Gastrocnemius medialis (tissue), 4 donors: ENCODE data around the gene SDCCAG8.

ENCODE experiments used
- POLR2A ChIP-seq, 2 donors: fragments of 450-650 bp; IDR thresholded peaks; one replicate each; pipeline ENCODE4 v1.6.1; 2017; ENCODE audit warnings: antibody characterized with exemption in 2 of 2, mild to moderate bottlenecking in 2 of 2, moderate library complexity in 2 of 2
- TF ChIP-seq, protein P1 (sequence below), 5 experiments: fragments of 450-650 bp in 3 of 5; fragments of 200-600 bp in 2 of 5; sonication (generic) in 2 of 5; IDR thresholded peaks in 4 of 5; conservative IDR thresholded peaks in 1 of 5; 1 replicate in 4 of 5; 2 replicates in 1 of 5; pipeline ENCODE4 v1.5.1; 2016 to 2019; ENCODE audit warnings: antibody characterized with exemption in 5 of 5, mild to moderate bottlenecking in 3 of 5, moderate library complexity in 3 of 5

- TF ChIP-seq, protein P1, sequence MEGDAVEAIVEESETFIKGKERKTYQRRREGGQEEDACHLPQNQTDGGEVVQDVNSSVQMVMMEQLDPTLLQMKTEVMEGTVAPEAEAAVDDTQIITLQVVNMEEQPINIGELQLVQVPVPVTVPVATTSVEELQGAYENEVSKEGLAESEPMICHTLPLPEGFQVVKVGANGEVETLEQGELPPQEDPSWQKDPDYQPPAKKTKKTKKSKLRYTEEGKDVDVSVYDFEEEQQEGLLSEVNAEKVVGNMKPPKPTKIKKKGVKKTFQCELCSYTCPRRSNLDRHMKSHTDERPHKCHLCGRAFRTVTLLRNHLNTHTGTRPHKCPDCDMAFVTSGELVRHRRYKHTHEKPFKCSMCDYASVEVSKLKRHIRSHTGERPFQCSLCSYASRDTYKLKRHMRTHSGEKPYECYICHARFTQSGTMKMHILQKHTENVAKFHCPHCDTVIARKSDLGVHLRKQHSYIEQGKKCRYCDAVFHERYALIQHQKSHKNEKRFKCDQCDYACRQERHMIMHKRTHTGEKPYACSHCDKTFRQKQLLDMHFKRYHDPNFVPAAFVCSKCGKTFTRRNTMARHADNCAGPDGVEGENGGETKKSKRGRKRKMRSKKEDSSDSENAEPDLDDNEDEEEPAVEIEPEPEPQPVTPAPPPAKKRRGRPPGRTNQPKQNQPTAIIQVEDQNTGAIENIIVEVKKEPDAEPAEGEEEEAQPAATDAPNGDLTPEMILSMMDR (IDR thresholded peaks at IDR 0.05 in 4 of 5, conservative IDR thresholded peaks at IDR 0.05 in 1 of 5), result no peak
- TF ChIP-seq POLR2A (IDR thresholded peaks at IDR 0.05), result no peak
These were observed 228.1 kb downstream of the SDCCAG8 start for GRCh38 chr1:243483952-243484351.
